ENCODE results near the gene SELENOP. TPM values are rescaled to one million over a fixed set of nuclear protein-coding genes. Genes with fewer than 3 reads are reported as not detected.

Gene SELENOP
- total RNA-seq, 4 donors from 2014 or later, result 323 to 965 (median 866) TPM

DNA sequence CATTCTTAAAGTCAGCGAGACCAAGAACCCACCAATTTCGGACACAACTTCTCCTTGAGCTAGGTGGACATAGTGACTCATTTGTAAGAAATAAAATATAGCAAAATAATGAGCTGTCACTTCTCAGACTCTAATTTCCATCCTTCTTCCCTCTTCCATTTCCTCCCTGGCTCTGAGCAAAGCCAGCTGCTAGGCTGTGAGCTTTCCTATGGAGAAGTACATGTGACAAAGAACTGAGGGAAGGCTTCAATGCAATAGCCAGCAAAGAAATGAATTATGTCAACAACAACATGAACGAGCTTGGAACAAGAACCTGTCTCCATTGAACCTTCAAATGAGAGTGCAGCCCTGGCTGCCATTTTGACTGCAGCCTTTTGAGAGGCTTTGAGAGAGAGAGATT is 25.9 kb upstream of the SELENOP start:
- no peaks in the 10 kb centered on the region for H3K9me3 ChIP-seq
- no peaks in the 10 kb centered on the region for H3K27me3 ChIP-seq
- no peaks in the 10 kb centered on the region for H3K36me3 ChIP-seq
- peak overlapping the region in 2 of 4 donors; percentile 43 to 86 for H3K27ac ChIP-seq
- WGBS, 2 donors, result 81 to 86% methylated on average over 3 of the region's 3 CpGs
- H3K4me3 ChIP-seq, result no peak overlapping the region
- TF ChIP-seq EP300 (IDR thresholded peaks at IDR 0.05), result peak in 1 of 2 donors; percentile 52
- no peak for TF ChIP-seq POLR2A (IDR thresholded peaks at IDR 0.05)
- DNase-seq (ENCODE audit: low spot score in 2 of 2), result no peak
- peaks cover 2 to 39% (median 16%) of the 10 kb centered on the region in 4 donors for H3K4me1 ChIP-seq

DNA sequence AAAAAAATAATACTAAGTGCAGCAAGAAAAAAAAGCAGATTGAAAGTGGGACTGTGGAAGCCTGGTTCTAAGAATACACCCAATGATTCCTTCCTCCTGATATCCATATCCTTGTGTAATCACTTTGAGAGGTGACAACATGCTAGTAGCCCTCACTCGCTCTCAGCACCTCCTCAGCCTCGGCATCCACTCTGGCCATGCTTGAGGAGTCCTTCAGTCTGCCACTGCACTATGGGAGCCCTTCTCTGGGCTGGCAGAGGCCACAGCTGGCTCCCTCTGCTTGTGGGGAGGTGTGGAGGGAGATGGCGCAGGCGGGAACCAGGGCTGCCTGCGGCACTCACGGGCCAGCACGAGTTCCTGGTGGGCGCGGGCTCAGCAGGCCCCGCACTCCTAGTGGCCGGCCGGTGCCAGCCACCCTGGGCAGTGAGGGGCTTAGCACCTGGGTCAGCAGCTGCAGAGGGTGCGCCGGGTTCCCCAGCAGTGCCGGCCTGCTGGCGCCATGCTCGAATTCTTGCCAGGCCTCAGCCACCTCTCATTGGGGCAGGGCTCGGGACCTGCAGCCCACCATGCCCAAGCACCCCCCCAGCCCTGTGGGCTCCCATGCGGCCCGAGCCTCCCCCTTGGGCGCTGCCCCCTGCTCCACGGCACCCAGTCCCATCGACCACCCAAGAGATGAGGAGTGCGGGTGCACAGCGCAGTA is 24.5 kb upstream of the SELENOP start:
- H3K9me3 ChIP-seq, result no peaks in the 10 kb centered on the region
- H3K36me3 ChIP-seq, result no peaks in the 10 kb centered on the region
- TF ChIP-seq POLR2A (IDR thresholded peaks at IDR 0.05) (no peak), EP300 (IDR thresholded peaks at IDR 0.05) (no peak)
- TF ChIP-seq, protein P1, sequence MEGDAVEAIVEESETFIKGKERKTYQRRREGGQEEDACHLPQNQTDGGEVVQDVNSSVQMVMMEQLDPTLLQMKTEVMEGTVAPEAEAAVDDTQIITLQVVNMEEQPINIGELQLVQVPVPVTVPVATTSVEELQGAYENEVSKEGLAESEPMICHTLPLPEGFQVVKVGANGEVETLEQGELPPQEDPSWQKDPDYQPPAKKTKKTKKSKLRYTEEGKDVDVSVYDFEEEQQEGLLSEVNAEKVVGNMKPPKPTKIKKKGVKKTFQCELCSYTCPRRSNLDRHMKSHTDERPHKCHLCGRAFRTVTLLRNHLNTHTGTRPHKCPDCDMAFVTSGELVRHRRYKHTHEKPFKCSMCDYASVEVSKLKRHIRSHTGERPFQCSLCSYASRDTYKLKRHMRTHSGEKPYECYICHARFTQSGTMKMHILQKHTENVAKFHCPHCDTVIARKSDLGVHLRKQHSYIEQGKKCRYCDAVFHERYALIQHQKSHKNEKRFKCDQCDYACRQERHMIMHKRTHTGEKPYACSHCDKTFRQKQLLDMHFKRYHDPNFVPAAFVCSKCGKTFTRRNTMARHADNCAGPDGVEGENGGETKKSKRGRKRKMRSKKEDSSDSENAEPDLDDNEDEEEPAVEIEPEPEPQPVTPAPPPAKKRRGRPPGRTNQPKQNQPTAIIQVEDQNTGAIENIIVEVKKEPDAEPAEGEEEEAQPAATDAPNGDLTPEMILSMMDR (IDR thresholded peaks at IDR 0.05), result no peak
- no peaks in the 10 kb centered on the region for H3K27me3 ChIP-seq
- DNase-seq (ENCODE audit: low spot score in 2 of 2), result no peak
- no peak overlapping the region for H3K4me3 ChIP-seq
- H3K27ac ChIP-seq, result no peak overlapping the region
- WGBS, 2 donors, result 95 to 98% methylated on average over 13 to 14 of the region's 25 CpGs
- peaks cover 2 to 27% (median 16%) of the 10 kb centered on the region in 4 donors for H3K4me1 ChIP-seq

DNA sequence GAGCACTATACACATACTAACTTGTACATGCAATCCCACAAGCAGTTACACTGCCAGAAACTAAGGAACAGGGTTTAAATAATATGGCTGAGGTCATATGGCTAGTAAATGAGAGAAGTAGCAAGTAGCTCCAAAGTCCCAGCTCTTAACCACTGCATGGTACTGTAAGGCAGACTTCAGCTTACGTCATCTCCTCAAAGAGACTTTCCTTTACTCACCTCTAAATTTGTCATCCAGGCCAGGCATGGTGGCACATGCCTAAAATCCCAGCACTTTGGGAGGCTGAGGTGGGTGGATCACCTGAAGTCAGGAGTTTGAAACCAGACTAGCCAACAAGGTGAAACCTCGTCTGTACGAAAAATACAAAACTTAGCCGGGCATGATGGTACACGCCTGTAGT is 20.4 kb upstream of the SELENOP start:
- Histone ChIP-seq H3K36me3 (no peaks in the 10 kb centered on the region), H3K9me3 (no peaks in the 10 kb centered on the region), H3K27me3 (no peaks in the 10 kb centered on the region), H3K4me1 (peaks cover 0 to 5% (median 0%) of the 10 kb centered on the region in 4 donors), H3K4me3 (no peak overlapping the region), H3K27ac (no peak overlapping the region)
- WGBS, 2 donors, result 94 to 98% methylated on average over 5 of the region's 5 CpGs
- DNase-seq (ENCODE audit: low spot score in 2 of 2), result no peak
- no peak for TF ChIP-seq EP300 (IDR thresholded peaks at IDR 0.05)
- no peak for TF ChIP-seq POLR2A (IDR thresholded peaks at IDR 0.05)
- TF ChIP-seq, protein P1 (IDR thresholded peaks at IDR 0.05), result no peak

DNA sequence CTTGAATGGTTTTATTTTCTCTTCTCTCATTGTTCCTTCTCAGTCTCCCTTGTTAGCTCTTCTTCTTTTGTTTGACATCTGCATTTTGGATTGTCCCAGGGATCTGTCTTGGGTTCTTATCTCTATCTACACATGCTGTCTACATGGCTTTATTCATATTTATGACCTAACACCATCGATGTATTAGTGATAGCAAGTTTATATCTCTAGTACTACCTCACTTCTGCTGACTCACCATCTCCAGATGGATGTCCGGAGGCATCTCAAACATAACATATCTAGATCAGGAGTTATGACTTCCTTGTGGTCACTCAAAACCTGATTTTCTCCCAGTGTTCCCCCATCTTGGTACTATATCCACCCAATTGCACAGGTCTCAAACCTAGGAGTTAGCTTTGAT is 19.2 kb upstream of the SELENOP start:
- Histone ChIP-seq H3K27ac (no peak overlapping the region), H3K4me1 (peaks cover 0 to 5% (median 0%) of the 10 kb centered on the region in 4 donors), H3K36me3 (no peaks in the 10 kb centered on the region), H3K9me3 (no peaks in the 10 kb centered on the region), H3K27me3 (no peaks in the 10 kb centered on the region), H3K4me3 (no peak overlapping the region)
- DNase-seq (ENCODE audit: low spot score in 2 of 2), result no peak
- TF ChIP-seq POLR2A (IDR thresholded peaks at IDR 0.05), result no peak
- TF ChIP-seq, protein P1 (IDR thresholded peaks at IDR 0.05), result no peak
- no peak for TF ChIP-seq EP300 (IDR thresholded peaks at IDR 0.05)
- WGBS, 2 donors, result 86 to 89% methylated on average over 2 of the region's 2 CpGs

DNA sequence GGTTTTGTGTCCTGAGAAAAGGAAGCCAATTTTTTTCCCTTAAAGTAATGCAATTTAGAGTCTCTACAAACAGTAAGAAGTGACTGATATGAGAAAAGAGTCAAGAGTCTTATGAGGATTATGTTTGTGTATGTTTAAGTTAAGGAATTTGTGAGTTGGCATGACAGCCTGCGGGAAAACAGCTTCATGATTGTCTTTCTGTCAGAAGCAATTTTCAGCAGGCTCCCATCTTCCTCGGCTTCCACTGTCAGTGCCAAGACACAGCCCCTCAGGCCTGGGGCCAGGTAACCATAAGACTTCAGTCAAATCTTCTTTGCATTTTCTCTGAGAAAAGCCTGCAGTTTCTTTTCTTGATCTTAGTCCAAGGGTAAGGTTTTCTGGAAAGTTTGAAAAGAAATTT is 17.0 kb upstream of the SELENOP start:
- Histone ChIP-seq H3K27ac (no peak overlapping the region), H3K4me1 (peaks cover 0 to 5% (median 0%) of the 10 kb centered on the region in 4 donors), H3K9me3 (no peaks in the 10 kb centered on the region), H3K27me3 (no peaks in the 10 kb centered on the region), H3K4me3 (no peak overlapping the region), H3K36me3 (no peaks in the 10 kb centered on the region)
- TF ChIP-seq EP300 (IDR thresholded peaks at IDR 0.05) (no peak), POLR2A (IDR thresholded peaks at IDR 0.05) (no peak)
- TF ChIP-seq, protein P1 (IDR thresholded peaks at IDR 0.05), result no peak
- no peak for DNase-seq (ENCODE audit: low spot score in 2 of 2)
- 38 to 39% methylated on average over 2 of the region's 2 CpGs for WGBS, 2 donors

Data from tibial nerve (tissue), 4 donors.